GM21717 (cell line): ENCODE results near the gene PHF21B.
"Not testable (repeated sequence)": the region's sequence is repeated elsewhere in the genome, so short reads cannot be mapped to it uniquely, and the experiment has no call there.

Experiments
- ATAC-seq: cut with Tn5 transposase; IDR thresholded peaks from one replicate; pipeline ENCODE4 v1.9.1; 2021; ENCODE audit warnings: mild to moderate bottlenecking, moderate library complexity; ENCODE audit not compliant: unreplicated experiment

PHF21B gene

GRCh38 chr22:44962741-44963454 lies 46.9 kb downstream of the PHF21B start:
- no peak for ATAC-seq

- ATAC-seq = not testable (repeated sequence)
Observed at GRCh38 chr22:44961682-44962081, 48.1 kb downstream of the PHF21B start.

DNA sequence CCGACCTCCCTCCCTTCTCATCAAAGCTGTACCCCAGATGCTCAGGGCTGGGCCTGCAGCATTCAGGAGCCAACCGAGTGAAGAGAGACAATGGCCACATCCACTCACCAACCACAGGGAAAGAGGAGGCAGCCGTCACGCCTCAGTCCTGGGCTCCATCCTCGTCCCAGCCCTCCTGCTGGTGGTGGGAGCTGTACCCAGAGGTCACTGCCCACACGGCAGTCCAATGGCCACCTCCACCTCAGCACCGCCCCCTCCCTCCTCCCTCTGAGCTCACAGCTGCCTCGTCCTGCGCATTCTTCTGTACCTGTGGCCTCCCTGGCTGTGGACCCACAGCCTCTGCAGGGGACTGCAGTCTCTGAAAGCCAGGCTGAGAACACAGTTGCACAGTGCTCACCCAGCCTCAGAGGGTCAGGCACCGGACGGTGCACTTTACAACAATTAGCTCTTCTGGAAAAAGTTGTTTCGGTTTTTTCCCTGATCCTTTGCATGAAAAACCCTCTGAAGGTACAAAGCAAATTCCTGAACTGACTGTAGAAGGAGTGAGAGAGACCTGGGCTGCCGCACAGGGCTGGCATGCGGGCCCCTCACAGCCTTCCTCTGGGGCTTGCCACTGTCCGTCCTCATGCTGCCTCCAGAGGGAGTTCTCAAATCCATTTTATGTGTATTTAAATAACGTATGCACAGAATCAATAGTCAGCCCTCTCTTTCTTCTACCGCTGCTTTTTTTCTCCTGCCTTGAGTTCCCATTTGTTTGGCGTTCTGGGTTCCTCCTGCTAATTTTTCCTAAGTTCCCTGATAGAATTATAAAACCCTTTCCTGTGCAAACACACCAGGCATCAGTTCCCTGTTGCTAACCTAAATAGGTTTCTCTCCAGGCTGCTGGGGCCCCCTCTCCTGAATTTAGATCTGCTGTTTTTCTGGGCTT lies 52.7 kb downstream of the PHF21B start:
- ATAC-seq = no peak

DNA sequence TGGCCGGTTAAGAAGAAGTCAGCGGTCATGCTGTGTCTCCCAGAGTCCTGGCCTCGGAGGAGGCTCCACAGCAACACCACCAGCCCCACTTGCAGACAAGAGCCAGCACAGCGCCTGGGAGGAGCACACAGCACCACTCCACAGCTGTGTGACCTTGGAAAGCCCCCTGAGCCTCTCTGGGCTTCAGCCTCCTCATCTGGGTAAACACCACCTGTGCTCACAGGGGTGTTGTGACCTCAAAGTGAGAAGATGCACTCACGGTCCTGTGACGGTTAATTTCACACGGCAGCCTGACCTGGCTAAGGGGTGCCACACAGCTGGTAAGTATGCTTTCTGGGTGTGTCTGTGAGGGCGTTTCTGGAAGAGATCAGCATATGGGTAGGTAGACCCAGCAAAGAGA lies 54.7 kb downstream of the PHF21B start:
- ATAC-seq = peak; percentile 48

- no peak for ATAC-seq
Observed at GRCh38 chr22:44954149-44954548, 55.7 kb downstream of the PHF21B start.

GRCh38 chr22:44952863-44953746 lies 56.7 kb downstream of the PHF21B start:
- ATAC-seq = no peak

DNA sequence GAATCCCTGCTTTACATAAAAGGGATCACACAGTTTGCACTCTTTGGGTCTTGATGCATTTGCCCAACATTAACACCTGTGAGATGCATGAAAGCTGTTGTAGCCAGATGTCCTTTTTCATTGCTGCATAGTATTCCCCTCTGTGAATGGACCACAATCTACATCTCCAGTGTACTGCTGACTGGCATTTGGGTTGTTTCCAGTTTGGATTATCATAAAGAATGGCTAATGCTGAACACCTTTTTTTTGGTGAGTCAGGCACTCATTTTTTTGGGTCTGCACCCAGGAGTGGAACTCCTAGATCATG lies 58.3 kb downstream of the PHF21B start:
- no peak for ATAC-seq

DNA sequence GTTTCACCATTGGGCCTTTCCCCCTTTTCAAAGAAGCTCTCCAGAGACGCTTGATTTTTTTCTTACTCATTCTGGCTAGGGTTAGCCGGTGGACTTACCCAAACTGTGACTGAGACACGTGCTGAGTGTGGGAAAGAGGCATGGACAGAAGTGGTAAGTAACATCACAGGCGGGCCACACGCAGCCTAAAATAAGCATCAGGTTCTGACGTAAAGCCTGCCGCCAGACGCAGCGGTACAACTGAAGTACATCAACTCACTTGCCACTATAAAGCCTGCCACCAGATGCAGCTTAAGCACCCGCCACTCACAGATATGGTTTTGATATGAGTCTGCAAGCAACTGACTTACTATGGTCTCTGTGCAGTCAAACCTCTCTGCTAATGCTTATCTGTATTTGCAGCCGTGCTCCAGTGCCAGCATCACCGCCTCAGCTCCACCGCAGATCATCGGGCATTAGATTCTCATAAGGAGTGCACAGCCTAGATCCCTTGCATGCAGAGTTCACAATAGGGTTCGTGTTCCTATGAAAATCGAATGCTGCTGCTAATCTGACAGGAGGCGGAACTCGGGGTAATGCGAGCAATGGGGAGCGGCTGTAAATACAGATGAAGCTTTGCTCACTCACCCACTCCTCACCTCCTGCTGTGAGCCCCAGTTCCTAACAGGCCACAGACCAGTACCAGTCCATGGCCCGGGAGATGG lies 58.8 kb downstream of the PHF21B start:
- ATAC-seq = no peak

GRCh38 chr22:44947846-44948245 lies 62.0 kb downstream of the PHF21B start:
- no peak for ATAC-seq

DNA sequence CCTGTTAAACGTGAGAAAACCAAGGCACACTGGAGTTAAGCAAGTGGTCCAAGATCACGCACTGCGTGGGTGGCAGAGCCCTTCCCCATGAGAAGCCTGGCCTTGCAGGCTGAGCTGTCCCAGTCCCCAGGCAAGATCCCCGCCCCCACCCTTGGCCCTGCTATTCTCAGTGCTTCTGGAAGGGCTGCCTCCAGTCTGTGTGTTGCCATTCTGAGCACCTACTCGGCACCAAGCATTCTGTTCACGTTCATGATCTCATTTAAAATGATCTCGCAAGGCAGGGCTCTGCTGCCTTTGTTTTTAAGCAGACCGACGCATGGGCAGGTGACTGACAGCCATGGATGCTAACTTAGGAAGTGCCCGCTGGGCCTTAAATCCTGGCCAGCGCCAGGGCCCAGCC lies 62.8 kb downstream of the PHF21B start:
- no peak for ATAC-seq

GRCh38 chr22:44944883-44945601 lies 64.8 kb downstream of the PHF21B start:
- no peak for ATAC-seq

DNA sequence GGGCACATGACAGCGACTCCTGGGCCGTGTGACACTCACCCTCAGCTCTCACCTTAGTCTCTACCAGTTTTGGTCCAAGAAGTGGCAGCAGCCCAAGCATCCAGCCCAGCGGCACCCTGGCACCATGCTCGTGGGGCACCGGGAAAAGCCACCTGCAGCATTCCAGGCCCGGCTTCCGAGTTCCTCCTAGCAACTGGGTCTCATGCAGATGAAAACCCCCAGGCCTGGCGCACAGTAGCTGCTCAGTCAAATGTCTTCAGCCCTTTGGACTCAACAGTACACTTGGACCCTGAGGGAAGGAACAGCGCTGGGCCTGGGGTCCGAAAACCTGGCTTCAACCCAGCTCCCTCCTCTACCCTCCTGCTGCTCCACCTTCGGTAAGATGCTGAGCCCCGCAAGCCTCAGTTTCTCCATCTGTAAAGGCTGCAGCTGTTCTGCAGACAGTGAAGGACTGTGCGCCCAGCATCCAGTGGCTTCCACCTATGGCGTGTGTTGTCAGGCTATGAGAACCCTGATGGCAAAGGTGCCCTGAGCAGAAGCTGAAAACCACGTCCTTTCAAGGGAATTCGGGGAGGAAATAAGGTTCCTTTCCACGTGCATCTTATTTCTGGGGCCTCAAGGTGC lies 66.0 kb downstream of the PHF21B start:
- no peak for ATAC-seq

GRCh38 chr22:44942979-44943700 lies 66.7 kb downstream of the PHF21B start:
- ATAC-seq = no peak

GRCh38 chr22:44942056-44942455 lies 67.7 kb downstream of the PHF21B start:
- ATAC-seq = no peak

DNA sequence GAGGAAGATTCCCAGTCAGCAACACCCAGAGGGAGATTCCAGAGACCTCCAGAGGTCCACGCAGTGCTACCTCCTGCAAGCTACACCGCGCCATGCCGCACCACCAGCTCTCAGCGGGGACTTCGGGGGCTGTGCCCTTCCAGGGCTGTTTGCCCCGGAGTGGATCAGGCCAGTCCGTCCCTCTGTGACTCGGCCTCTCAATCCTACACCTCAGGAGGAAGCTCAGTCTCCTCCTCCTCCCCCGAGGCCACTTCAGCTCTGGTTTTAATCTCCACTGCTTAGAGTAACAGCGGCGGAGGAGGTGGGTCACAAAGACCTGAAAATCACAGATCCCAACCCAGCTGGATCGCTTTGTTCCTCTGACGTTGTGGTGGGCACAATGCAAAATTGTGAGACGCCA lies 68.6 kb downstream of the PHF21B start:
- no peak for ATAC-seq

GRCh38 chr22:44940130-44940529 lies 69.7 kb downstream of the PHF21B start:
- no peak for ATAC-seq

DNA sequence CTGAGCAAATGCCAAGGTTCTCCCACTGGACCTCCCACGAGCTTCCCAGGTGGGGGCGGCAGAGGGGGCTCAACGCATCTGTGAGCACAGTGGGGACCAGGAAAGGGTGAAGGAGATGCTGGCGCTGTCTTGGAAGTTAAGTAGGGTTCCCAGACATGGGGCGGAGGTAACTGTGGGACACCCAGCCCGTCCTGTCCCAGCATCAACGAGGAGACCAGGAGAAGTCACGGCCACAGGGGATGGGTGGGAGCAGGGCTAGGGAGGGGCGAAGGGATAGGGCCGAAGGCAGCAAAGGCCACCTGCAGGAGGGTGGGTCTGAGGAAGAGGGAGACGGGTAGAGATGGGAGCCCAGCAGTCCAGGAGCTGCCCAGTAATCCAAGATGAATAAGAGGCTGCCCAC lies 70.4 kb downstream of the PHF21B start:
- no peak for ATAC-seq

DNA sequence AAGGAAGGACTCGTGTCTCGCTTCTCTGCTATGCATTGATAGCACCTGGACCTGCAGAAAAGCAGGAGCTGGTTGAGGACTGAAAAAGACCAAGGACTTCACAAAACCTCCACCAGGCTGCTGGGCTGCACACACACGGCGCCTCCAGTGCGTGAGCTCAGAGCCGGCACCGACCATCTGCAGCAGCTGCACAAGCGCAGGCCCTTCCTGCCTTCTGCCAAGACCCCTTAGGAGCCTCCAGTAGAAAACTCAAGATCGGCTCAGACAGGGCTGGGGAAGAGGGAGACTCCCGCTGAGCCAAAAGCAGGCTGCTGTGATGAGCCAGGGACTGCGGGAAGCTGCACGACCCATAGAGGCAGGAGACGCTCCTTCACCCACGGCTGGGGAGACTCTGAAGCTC lies 70.9 kb downstream of the PHF21B start:
- no peak for ATAC-seq

- ATAC-seq = no peak
Observed at GRCh38 chr22:44937216-44937615, 72.6 kb downstream of the PHF21B start.
